ENCODE measurements around the gene SEMA6A. TPM values are rescaled to one million over a fixed set of nuclear protein-coding genes. Genes with fewer than 3 reads are reported as not detected.

Gene SEMA6A
- total and polyA plus RNA-seq, 10 of the 15 experiments (the other 5 are each of a cell fraction or from before 2014, with no cell fraction given) = 0.16 to 10.2 (median 1.1) TPM

DNA sequence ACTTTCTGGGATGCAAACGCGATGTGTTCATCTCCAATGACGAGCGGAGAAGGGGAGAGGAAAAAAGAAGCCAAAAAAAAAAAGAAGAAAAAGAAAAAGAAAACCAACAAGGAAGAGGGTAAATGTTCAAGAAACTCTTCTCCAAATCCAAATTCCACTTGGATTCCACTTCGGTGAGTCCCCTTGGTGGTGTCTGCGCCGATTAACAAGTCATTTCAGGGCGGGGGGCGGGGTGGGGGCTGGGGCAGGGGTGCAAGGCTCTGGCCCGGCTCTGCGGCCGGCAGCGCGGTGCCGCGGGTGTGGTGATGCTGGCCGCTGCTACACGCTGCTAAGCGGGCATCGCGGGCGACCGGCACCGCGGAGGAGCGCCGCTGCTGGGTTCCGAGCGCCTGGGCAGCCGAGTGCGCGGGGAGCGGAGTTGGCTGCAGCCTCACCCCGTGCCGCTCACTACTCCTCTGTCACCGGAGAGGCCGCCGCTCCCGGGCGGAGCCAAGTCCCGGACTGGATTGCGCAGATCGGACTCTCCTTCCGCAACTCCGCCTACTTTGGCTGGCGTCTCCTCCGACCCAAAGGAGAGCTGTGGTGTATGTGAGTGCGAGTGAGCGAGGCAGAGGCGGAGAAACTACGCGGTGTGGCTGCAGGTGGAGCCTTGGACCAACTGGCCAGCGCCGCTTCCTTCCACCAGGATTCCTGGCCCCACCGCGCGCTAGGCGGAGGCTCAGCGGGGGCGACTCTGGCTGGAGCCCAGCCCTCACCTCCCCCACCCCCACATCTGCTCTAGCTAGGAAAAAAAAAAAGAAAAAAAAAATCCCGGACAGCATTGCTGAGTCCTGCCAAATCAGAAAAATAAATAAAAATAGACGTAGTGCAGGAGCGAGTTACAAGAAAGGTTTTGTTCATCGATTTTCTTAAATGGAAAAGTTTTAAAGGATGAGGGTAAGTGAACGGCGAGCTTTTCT is at the start of gene SEMA6A (continued):
- TF ChIP-seq, protein P1, sequence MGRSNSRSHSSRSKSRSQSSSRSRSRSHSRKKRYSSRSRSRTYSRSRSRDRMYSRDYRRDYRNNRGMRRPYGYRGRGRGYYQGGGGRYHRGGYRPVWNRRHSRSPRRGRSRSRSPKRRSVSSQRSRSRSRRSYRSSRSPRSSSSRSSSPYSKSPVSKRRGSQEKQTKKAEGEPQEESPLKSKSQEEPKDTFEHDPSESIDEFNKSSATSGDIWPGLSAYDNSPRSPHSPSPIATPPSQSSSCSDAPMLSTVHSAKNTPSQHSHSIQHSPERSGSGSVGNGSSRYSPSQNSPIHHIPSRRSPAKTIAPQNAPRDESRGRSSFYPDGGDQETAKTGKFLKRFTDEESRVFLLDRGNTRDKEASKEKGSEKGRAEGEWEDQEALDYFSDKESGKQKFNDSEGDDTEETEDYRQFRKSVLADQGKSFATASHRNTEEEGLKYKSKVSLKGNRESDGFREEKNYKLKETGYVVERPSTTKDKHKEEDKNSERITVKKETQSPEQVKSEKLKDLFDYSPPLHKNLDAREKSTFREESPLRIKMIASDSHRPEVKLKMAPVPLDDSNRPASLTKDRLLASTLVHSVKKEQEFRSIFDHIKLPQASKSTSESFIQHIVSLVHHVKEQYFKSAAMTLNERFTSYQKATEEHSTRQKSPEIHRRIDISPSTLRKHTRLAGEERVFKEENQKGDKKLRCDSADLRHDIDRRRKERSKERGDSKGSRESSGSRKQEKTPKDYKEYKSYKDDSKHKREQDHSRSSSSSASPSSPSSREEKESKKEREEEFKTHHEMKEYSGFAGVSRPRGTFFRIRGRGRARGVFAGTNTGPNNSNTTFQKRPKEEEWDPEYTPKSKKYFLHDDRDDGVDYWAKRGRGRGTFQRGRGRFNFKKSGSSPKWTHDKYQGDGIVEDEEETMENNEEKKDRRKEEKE (IDR thresholded peaks at IDR 0.05) = no peak
- TF ChIP-seq SMARCA5 (IDR thresholded peaks at IDR 0.05) (peak; percentile 96), SIN3A (IDR thresholded peaks at IDR 0.05; ENCODE audit: low read depth, low read length) (peak; percentile 90), RAD51 (IDR thresholded peaks at IDR 0.05) (no peak), DPF2 (IDR thresholded peaks at IDR 0.05) (peak; percentile 85), RCOR1 (conservative IDR thresholded peaks at IDR 0.05; ENCODE audit: low read depth, low read length) (0 out of 2 replicates have a peak, but pooled peaks have one; percentile 69), PAX5 (IDR thresholded peaks at IDR 0.05; ENCODE audit: borderline replicate concordance, low read depth, low read length) (peak; percentile 64; the same call in 1 of the 2 replicates), RB1 (IDR thresholded peaks at IDR 0.05; ENCODE audit: borderline replicate concordance) (peak; percentile 86; the same call in 1 of the 2 replicates), TCF3 (IDR thresholded peaks at IDR 0.05; ENCODE audit: borderline replicate concordance, insufficient read depth, low read depth, low read length) (0 out of 2 replicates have a peak, but pooled peaks have one; percentile 29), EGR1 (IDR thresholded peaks at IDR 0.05; ENCODE audit: borderline replicate concordance in 1 of 2, low read depth in 2 of 2, low read length in 2 of 2) (peak in 1 of 2 experiments; percentile 72; a peak in 1 of 3 replicates), FOXK2 (IDR thresholded peaks at IDR 0.05) (no peak), NFXL1 (IDR thresholded peaks at IDR 0.05; ENCODE audit: borderline replicate concordance) (no peak), ZNF217 (IDR thresholded peaks at IDR 0.05) (peak; percentile 79; the same call in 1 of the 2 replicates), RFX5 (IDR thresholded peaks at IDR 0.05; ENCODE audit: low read depth, low read length) (peak; percentile 22; the same call in 1 of the 2 replicates)
- TF ChIP-seq, protein P2, sequence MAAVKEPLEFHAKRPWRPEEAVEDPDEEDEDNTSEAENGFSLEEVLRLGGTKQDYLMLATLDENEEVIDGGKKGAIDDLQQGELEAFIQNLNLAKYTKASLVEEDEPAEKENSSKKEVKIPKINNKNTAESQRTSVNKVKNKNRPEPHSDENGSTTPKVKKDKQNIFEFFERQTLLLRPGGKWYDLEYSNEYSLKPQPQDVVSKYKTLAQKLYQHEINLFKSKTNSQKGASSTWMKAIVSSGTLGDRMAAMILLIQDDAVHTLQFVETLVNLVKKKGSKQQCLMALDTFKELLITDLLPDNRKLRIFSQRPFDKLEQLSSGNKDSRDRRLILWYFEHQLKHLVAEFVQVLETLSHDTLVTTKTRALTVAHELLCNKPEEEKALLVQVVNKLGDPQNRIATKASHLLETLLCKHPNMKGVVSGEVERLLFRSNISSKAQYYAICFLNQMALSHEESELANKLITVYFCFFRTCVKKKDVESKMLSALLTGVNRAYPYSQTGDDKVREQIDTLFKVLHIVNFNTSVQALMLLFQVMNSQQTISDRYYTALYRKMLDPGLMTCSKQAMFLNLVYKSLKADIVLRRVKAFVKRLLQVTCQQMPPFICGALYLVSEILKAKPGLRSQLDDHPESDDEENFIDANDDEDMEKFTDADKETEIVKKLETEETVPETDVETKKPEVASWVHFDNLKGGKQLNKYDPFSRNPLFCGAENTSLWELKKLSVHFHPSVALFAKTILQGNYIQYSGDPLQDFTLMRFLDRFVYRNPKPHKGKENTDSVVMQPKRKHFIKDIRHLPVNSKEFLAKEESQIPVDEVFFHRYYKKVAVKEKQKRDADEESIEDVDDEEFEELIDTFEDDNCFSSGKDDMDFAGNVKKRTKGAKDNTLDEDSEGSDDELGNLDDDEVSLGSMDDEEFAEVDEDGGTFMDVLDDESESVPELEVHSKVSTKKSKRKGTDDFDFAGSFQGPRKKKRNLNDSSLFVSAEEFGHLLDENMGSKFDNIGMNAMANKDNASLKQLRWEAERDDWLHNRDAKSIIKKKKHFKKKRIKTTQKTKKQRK (IDR thresholded peaks at IDR 0.05; ENCODE audit: low read depth, low read length) = no peak
- TF ChIP-seq, protein P3, sequence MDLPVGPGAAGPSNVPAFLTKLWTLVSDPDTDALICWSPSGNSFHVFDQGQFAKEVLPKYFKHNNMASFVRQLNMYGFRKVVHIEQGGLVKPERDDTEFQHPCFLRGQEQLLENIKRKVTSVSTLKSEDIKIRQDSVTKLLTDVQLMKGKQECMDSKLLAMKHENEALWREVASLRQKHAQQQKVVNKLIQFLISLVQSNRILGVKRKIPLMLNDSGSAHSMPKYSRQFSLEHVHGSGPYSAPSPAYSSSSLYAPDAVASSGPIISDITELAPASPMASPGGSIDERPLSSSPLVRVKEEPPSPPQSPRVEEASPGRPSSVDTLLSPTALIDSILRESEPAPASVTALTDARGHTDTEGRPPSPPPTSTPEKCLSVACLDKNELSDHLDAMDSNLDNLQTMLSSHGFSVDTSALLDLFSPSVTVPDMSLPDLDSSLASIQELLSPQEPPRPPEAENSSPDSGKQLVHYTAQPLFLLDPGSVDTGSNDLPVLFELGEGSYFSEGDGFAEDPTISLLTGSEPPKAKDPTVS (IDR thresholded peaks at IDR 0.05; ENCODE audit: low read depth, low read length) = no peak
- TF ChIP-seq, protein P4, sequence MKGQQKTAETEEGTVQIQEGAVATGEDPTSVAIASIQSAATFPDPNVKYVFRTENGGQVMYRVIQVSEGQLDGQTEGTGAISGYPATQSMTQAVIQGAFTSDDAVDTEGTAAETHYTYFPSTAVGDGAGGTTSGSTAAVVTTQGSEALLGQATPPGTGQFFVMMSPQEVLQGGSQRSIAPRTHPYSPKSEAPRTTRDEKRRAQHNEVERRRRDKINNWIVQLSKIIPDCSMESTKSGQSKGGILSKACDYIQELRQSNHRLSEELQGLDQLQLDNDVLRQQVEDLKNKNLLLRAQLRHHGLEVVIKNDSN (IDR thresholded peaks at IDR 0.05; ENCODE audit: borderline replicate concordance, extremely low read length, insufficient read depth, low read depth, low read length) = no peak
